GM23338 (cell line): ENCODE results near the gene TLCD3A.

Experiments
- CTCF ChIP-seq, 2 experiments: fragments of 200-600 bp in 1 of 2; sonication (generic) in 1 of 2; conservative IDR thresholded peaks; 2 replicates each; pipeline versions ENCODE4 v1.5.1 to v1.6.1; 2016 to 2017; ENCODE audit warnings: antibody characterized with exemption in 2 of 2, low read depth in 2 of 2, mild to moderate bottlenecking in 2 of 2, moderate library complexity in 1 of 2
- EZH2 ChIP-seq: fragments of 200-600 bp; sonication (generic); IDR thresholded peaks from one replicate; pipeline ENCODE4 v1.8.0; 2017; ENCODE audit warnings: antibody characterized with exemption, mild to moderate bottlenecking, low read depth; ENCODE audit not compliant: unreplicated experiment
- POLR2AphosphoS5 ChIP-seq: IDR thresholded peaks from 2 replicates; pipeline ENCODE4 v1.6.1; 2016; ENCODE audit warnings: antibody characterized with exemption, low read depth

GRCh38 chr17:791829-792228, 59.4 kb downstream of the TLCD3A start:
- TF ChIP-seq CTCF (conservative IDR thresholded peaks at IDR 0.05; ENCODE audit: low read depth in 2 of 2), result no peak
- TF ChIP-seq POLR2AphosphoS5, result no peak; the same call in 1 of the 2 replicates
- no peak for TF ChIP-seq EZH2
